Neural cell (in vitro differentiated cells): ENCODE results near the gene MRPL3.

Experiments used
- EZH2 ChIP-seq: fragments of 200-600, 300-800 bp; shearing (Covaris generic), sonication (generic); IDR thresholded peaks from 2 replicates; pipeline ENCODE4 v1.6.1; 2014; ENCODE audit warnings: antibody characterized with exemption, low read length, borderline replicate concordance, mild to moderate bottlenecking; ENCODE audit not compliant: insufficient read depth, poor library complexity, severe bottlenecking
- TAF1 ChIP-seq: IDR thresholded peaks from 2 replicates; pipeline ENCODE4 v1.6.1; 2012; ENCODE audit warnings: low read depth
- TF ChIP-seq, protein P1 (sequence below): fragments of 450-650 bp; IDR thresholded peaks from 2 replicates; pipeline ENCODE4 v1.5.1; 2014; ENCODE audit warnings: antibody characterized with exemption, mild to moderate bottlenecking, moderate library complexity; ENCODE audit not compliant: poor library complexity, severe bottlenecking
- TF ChIP-seq, protein P2 (sequence below): IDR thresholded peaks from 2 replicates; pipeline ENCODE4 v1.6.1; 2012; ENCODE audit warnings: borderline replicate concordance

DNA sequence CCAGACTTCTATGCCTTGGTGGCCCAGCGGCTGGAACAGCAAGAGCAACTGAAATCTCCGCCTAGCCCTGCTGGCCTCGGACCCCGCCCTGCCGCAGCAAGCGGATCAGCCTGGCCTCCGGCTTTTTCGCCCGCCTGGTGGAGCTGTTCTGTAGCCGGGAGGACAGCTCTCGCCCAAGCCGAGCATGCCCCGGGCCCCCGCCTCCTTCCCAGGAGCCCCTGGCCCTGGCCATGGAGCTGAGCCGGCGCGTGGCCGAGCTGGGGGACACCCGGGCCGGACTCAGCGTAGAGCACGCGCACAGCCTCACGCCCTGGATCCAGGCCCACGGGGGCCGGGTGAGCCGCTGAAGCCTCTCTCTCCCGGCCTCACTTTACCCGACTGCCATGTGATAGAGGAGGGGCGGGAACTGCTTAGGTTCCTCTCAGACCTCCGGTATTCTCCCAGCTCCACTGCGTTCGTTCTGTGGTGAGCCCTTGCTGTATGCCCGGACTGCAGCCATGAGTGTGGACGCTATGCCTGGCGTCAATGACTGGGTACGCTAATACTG is 24.1 kb upstream of the MRPL3 start:
- TF ChIP-seq, protein P1, sequence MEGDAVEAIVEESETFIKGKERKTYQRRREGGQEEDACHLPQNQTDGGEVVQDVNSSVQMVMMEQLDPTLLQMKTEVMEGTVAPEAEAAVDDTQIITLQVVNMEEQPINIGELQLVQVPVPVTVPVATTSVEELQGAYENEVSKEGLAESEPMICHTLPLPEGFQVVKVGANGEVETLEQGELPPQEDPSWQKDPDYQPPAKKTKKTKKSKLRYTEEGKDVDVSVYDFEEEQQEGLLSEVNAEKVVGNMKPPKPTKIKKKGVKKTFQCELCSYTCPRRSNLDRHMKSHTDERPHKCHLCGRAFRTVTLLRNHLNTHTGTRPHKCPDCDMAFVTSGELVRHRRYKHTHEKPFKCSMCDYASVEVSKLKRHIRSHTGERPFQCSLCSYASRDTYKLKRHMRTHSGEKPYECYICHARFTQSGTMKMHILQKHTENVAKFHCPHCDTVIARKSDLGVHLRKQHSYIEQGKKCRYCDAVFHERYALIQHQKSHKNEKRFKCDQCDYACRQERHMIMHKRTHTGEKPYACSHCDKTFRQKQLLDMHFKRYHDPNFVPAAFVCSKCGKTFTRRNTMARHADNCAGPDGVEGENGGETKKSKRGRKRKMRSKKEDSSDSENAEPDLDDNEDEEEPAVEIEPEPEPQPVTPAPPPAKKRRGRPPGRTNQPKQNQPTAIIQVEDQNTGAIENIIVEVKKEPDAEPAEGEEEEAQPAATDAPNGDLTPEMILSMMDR = no peak
- TF ChIP-seq EZH2 = no peak
- TF ChIP-seq, protein P2, sequence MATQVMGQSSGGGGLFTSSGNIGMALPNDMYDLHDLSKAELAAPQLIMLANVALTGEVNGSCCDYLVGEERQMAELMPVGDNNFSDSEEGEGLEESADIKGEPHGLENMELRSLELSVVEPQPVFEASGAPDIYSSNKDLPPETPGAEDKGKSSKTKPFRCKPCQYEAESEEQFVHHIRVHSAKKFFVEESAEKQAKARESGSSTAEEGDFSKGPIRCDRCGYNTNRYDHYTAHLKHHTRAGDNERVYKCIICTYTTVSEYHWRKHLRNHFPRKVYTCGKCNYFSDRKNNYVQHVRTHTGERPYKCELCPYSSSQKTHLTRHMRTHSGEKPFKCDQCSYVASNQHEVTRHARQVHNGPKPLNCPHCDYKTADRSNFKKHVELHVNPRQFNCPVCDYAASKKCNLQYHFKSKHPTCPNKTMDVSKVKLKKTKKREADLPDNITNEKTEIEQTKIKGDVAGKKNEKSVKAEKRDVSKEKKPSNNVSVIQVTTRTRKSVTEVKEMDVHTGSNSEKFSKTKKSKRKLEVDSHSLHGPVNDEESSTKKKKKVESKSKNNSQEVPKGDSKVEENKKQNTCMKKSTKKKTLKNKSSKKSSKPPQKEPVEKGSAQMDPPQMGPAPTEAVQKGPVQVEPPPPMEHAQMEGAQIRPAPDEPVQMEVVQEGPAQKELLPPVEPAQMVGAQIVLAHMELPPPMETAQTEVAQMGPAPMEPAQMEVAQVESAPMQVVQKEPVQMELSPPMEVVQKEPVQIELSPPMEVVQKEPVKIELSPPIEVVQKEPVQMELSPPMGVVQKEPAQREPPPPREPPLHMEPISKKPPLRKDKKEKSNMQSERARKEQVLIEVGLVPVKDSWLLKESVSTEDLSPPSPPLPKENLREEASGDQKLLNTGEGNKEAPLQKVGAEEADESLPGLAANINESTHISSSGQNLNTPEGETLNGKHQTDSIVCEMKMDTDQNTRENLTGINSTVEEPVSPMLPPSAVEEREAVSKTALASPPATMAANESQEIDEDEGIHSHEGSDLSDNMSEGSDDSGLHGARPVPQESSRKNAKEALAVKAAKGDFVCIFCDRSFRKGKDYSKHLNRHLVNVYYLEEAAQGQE = no peak
- TF ChIP-seq TAF1 = no peak
